Endothelial cell (in vitro differentiated cells): ENCODE measurements around the gene NCOA3. TPM values are rescaled to one million over a fixed set of nuclear protein-coding genes. Genes with fewer than 3 reads are reported as not detected.
A peak's percentile ranks its signal among the peaks of the same experiment; 100 is the strongest.

Experiments used
- DNase-seq: peaks from one replicate; pipeline ENCODE4 v3.0.0; 2021; ENCODE audit warnings: low spot score
- H3K27ac Mint-ChIP-seq: one replicate; pipeline ENCODE4 v1.8.0; 2021; ENCODE audit warnings: mixed read lengths, inconsistent platforms; ENCODE audit not compliant: unreplicated experiment
- H3K27me3 Mint-ChIP-seq: one replicate; pipeline ENCODE4 v1.8.0; 2021; ENCODE audit warnings: mild to moderate bottlenecking, moderate library complexity, mixed read lengths, inconsistent platforms; ENCODE audit not compliant: unreplicated experiment
- H3K36me3 Mint-ChIP-seq: one replicate; pipeline ENCODE4 v1.8.0; 2021; ENCODE audit warnings: mild to moderate bottlenecking, low read depth, mixed read lengths, inconsistent platforms; ENCODE audit not compliant: unreplicated experiment
- H3K4me1 Mint-ChIP-seq: one replicate; pipeline ENCODE4 v1.8.0; 2021; ENCODE audit warnings: mild to moderate bottlenecking, mixed read lengths, inconsistent platforms; ENCODE audit not compliant: unreplicated experiment
- H3K4me3 Mint-ChIP-seq: one replicate; pipeline ENCODE4 v1.8.0; 2021; ENCODE audit warnings: mild to moderate bottlenecking, mixed read lengths, inconsistent platforms; ENCODE audit not compliant: unreplicated experiment
- H3K9me3 Mint-ChIP-seq: one replicate; pipeline ENCODE4 v1.8.0; 2021; ENCODE audit warnings: mixed read lengths, inconsistent platforms; ENCODE audit not compliant: unreplicated experiment
- total RNA-seq: library from RNA; stranded (reverse); fragmentation: NEBNext Ultra II Directional; extraction: Animal tissue kit (Norgen Biotek cat#: 25700); gene quantifications from one replicate; pipeline ENCODE4 v1.2.1, GENCODE V29; 2021; ENCODE audit not compliant: unreplicated experiment
- TF ChIP-seq, protein P1 (sequence below): fragments of 200-600 bp; sonication (generic); IDR thresholded peaks from one replicate; pipeline ENCODE4 v1.5.0; 2021; ENCODE audit warnings: antibody characterized with exemption; ENCODE audit not compliant: unreplicated experiment

Gene NCOA3
- total RNA-seq, 1 donor from 2014 or later = 54.8 TPM

DNA sequence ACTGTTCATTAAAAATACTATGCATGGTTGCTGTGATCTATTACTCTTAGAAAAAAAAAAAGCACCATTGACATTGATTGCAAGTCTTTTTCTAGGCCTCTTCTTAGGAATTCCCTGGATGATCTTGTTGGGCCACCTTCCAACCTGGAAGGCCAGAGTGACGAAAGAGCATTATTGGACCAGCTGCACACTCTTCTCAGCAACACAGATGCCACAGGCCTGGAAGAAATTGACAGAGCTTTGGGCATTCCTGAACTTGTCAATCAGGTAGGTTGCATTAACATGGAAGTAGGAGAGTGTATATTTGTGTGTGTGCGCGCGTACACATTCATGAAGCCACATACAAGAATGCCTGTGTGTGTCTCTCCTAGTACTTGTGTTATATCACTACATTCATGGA, 140.4 kb downstream of the NCOA3 start:
- Mint-ChIP-seq H3K36me3 (peaks cover 49% of the 10 kb centered on the region), H3K4me3 (no peak overlapping the region), H3K9me3 (no peaks in the 10 kb centered on the region), H3K4me1 (peaks cover 12% of the 10 kb centered on the region), H3K27me3 (no peaks in the 10 kb centered on the region), H3K27ac (no peak overlapping the region)
- no peak for DNase-seq
- TF ChIP-seq, protein P1, sequence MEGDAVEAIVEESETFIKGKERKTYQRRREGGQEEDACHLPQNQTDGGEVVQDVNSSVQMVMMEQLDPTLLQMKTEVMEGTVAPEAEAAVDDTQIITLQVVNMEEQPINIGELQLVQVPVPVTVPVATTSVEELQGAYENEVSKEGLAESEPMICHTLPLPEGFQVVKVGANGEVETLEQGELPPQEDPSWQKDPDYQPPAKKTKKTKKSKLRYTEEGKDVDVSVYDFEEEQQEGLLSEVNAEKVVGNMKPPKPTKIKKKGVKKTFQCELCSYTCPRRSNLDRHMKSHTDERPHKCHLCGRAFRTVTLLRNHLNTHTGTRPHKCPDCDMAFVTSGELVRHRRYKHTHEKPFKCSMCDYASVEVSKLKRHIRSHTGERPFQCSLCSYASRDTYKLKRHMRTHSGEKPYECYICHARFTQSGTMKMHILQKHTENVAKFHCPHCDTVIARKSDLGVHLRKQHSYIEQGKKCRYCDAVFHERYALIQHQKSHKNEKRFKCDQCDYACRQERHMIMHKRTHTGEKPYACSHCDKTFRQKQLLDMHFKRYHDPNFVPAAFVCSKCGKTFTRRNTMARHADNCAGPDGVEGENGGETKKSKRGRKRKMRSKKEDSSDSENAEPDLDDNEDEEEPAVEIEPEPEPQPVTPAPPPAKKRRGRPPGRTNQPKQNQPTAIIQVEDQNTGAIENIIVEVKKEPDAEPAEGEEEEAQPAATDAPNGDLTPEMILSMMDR = no peak

DNA sequence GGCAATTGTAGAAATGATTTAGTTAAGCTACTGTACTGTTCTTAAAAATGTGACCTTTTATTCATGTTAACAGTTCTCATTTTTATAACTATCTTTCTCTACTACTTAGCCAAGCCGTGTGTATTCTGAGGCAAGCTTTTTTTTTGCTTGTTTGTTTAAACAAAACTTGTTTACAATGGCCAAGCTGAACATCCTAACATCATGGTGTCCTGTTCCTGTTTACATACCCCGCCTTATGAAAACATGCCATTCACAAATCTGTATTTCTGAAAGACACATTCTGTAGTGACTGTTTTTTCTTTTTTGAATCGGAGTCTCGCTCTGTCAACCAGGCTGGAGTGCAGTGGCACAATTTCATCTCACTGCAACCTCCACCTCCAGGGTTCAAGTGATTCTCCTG, 140.9 kb downstream of the NCOA3 start:
- Mint-ChIP-seq H3K27ac (no peak overlapping the region), H3K9me3 (no peaks in the 10 kb centered on the region), H3K4me1 (peaks cover 12% of the 10 kb centered on the region), H3K36me3 (peaks cover 47% of the 10 kb centered on the region), H3K27me3 (no peaks in the 10 kb centered on the region), H3K4me3 (peak overlapping the region; percentile 73)
- no peak for DNase-seq
- TF ChIP-seq, protein P1 = no peak

- no peaks in the 10 kb centered on the region for H3K9me3 Mint-ChIP-seq
- peaks cover 1% of the 10 kb centered on the region for H3K27me3 Mint-ChIP-seq
- no peak for DNase-seq
- TF ChIP-seq, protein P1 = no peak
- peak overlapping the region; percentile 61 for H3K27ac Mint-ChIP-seq
- H3K4me3 Mint-ChIP-seq = no peak overlapping the region
- H3K4me1 Mint-ChIP-seq = peaks cover 23% of the 10 kb centered on the region
- H3K36me3 Mint-ChIP-seq = peaks cover 41% of the 10 kb centered on the region
These were observed 143.9 kb downstream of the NCOA3 start for GRCh38 chr20:47645632-47646031.

DNA sequence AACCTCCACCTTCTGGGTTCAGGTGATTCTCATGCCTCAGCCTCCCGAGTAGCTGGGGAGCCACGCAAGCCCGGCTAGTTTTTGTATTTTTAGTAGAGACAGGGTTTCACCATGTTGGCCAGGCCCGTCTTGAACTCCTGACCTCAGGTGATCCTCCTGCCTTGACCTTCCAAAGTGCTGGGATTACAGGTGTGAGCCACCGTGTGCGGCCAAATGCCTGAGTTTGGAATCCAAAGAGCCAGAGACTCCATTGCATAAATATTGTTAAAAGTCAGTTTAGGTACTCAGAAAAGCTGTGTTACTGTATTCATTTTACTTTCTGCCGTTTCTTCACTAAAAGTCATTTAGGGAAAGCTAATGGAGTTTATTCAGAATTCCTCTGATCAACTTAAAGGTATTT, 146.3 kb downstream of the NCOA3 start:
- Mint-ChIP-seq H3K27me3 (peaks cover 3% of the 10 kb centered on the region), H3K36me3 (peaks cover 40% of the 10 kb centered on the region), H3K27ac (no peak overlapping the region), H3K4me1 (peaks cover 18% of the 10 kb centered on the region), H3K9me3 (no peaks in the 10 kb centered on the region), H3K4me3 (no peak overlapping the region)
- TF ChIP-seq, protein P1 = no peak
- DNase-seq = no peak

- Mint-ChIP-seq H3K9me3 (no peaks in the 10 kb centered on the region), H3K27ac (peak overlapping the region; percentile 59), H3K4me3 (peak overlapping the region; percentile 21), H3K27me3 (peaks cover 3% of the 10 kb centered on the region), H3K4me1 (peaks cover 22% of the 10 kb centered on the region), H3K36me3 (peaks cover 36% of the 10 kb centered on the region)
- TF ChIP-seq, protein P1 = no peak
- DNase-seq = no peak
These were observed 147.3 kb downstream of the NCOA3 start for GRCh38 chr20:47648943-47649342.
